HG03097 (cell line): ENCODE results near the gene CDC45.
"Not testable (repeated sequence)": the region's sequence is repeated elsewhere in the genome, so short reads cannot be mapped to it uniquely, and the experiment has no call there.

Experiments
- ATAC-seq: cut with Tn5 transposase; IDR thresholded peaks from one replicate; pipeline ENCODE4 v1.9.1; 2021; ENCODE audit not compliant: unreplicated experiment, low FRiP score

The CDC45 gene

DNA sequence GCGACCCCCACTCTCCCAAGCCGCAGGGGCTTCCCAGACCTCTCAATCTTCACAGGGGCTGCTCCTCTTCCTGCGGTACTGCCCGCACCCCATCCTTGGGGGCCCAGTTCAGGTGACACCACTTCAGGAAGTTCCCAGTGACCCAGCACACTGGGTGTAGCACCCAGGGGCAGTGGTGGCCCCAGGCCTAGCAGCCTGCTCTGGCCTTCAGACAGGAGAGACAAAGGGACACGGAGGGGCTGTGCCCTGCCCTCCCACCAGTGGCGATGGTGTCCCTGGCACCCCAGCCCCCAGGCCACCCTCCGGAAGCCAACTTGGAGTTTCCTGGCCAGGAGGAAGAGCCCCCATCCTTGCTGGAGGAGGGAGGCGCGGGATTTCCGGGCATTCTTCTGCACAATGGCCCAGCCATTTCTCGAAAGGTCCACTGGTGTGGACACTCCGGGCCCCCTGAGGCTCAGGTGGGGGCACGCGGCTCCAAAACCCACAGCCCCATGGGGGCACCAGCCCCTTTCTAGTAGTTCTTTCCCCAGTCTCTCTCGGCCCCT, 45.5 kb downstream of the CDC45 start:
- ATAC-seq: no peak

- no peak for ATAC-seq
Measured at GRCh38 chr22:19525666-19526065, 45.9 kb downstream of the CDC45 start.

DNA sequence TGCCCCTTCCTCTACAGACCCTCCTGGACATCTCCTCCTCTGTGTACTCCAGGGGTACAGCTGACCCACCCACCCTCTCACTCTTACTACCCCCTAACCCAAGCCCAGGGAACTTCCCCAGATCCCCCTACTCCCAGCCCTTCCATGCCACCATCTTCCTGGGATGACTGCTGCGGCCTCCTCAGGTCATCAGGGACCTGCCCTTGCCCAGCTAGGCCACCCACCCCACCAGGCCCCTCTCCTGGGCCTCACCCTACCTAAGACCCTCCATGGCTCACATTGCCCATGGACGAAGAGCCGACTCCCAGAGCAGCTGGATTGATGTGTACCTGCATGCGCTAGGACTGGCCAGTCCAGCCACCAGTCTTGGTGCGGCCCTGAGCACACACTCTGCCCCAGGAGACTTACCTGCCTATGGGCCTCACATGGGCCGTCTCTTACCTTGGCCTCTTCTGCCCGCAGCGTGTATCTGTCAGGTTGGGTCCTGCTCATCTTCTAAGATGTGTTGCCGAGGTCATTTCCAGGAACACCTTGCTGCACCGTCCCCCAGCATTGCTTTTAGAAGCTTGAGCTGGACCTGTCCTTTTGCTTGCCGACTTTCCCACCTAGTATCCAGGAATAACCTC, 46.5 kb downstream of the CDC45 start:
- no peak for ATAC-seq

GRCh38 chr22:19526702-19527111, 47.0 kb downstream of the CDC45 start:
- ATAC-seq: no peak

DNA sequence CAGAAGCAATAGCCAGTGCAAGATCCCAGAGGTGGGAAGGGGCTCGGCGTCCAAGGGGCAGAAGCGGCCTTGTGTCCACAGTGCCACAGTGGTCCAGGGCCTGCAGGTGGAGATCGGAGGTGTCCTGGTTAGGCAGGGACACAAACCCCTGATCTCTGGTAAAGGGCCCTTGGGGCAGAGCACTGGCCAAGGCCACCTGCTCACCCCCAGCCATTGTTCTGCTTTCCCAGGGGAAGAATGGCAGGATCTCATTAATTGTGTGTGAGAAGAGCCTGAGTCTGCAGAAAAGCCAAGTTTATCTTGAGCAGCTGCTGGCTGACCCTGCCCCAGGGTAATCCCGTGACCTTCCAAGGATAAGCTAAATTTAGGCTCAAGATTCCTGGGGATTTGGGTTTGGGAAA, 47.6 kb downstream of the CDC45 start:
- ATAC-seq: no peak

GRCh38 chr22:19527861-19528417, 48.2 kb downstream of the CDC45 start:
- no peak for ATAC-seq

DNA sequence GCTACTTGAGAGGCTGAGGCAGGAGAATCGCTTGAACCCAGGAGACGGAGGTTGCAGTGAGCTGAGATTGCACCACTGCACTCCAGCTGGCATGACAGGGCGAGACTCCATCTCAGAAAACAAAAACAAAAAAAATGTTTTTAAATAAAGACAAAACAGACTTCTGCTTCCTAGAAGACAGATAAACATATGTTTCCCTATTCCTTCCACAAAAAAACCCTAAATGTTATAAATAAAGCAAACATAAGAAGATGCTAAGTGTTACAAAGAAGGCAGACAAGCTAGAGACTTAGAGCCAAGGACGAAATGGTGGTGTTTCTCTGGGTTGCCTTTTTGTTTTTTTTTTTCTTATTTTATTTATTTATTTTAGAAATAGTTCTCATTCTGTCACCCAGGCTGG, 50.1 kb downstream of the CDC45 start:
- no peak for ATAC-seq

GRCh38 chr22:19530751-19531150, 51.0 kb downstream of the CDC45 start:
- ATAC-seq: no peak

DNA sequence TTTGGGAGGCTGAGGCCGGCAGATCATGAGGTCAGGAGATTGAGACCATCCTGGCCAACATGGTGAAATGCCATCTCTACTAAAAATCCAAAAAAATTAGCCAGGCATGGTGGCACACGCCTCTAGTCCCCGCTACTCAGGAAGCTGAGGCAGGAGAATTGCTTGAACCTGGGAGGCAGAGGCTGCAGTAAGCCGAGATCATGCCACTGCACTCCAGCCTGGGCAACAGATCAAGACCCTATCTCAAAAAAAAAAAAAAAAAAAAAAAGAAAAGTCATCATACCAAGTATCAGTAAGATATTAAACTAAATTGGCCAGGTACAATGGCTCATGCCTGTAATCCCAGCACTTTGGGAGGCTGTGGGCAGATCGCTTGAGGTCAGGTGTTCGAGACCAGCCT, 51.6 kb downstream of the CDC45 start:
- ATAC-seq: not testable (repeated sequence)

DNA sequence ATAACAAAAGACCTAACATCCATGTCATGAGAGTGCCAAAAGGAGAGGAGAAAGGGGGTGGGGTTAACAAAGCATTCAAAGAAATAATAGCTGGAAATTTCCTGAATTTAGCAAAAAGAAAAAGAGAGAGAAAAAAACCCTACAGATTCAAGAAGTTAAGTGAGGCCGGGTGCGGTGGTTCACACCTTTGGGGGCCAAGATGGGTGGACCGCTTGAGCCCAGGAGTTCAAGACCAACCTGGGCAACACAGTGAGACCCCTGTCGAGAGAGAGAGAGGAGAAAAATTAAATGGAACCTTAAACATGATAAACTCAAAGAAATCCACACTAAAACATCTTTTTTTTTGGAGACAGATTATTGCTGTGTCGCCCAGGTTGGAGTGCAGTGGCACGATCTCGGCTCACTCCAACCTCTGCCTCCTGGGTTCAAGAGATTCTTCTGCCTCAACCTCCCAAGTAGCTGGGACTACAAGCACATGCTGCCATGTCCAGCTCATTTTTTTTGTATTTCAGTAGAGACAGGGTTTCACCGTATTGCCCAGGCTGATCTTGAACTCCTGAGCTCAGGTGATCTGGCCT, 53.4 kb downstream of the CDC45 start:
- no peak for ATAC-seq

DNA sequence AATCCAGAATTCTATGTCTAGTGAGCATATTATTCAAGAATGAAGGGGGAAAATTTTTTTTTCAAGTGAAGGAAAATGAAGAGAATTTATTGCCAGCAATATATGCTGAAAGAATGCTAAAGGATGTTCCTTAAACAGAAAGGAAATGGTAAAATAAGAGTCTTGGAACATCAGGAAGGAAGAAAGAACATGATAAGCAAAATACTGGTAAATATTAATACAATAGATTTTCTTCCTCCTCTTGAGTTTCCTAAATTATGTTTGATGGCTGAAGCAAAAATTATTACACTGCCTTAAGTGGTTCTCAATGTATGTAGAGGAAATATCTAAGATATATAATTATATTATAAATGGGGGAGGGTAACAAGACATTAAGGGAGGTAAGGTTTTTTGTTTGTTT, 54.1 kb downstream of the CDC45 start:
- ATAC-seq: no peak

DNA sequence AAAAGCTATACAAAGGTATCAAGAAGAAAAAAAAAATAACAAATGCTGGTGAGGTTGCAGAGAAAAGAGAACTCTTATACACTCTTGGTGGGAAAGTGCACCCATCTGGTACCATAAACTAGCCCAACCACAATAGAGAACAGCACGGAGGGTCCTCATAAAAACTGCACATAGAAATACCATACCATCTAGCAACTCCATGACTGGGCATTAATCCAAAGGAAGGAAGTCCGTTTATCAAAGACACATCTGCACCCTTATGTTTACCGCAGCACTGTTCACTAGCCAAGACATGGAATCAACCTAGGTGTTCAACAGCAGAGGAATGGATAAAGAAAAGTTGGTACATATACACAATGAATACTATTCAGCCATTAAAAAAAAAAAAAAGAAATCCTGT, 55.3 kb downstream of the CDC45 start:
- no peak for ATAC-seq

GRCh38 chr22:19536564-19536963, 56.8 kb downstream of the CDC45 start:
- ATAC-seq: no peak

DNA sequence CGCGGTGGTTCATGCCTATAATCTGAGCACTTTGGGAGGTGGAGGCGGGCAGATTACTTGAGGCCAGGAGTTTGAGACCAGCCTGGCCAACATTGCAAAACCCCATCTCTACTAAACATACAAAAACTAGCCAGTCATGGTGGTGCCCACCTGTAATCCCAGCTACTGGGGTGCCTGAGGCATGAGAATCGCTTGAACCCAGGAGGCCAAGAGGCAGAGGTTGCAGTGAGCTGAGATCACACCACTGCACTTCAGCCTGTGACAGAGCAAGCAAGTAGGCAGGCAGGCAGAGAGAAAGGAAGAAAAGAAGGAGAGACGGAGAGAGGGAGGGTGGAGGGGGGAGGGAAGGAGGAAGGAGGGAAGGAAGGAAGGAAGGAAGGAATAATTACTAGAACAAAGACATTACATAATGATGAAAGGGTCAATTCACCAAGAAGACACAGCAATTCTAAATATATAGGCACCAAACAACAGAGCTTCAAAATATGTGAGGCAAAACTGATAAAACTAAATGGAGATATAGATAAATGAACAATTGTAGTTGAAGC, 58.3 kb downstream of the CDC45 start:
- no peak for ATAC-seq

GRCh38 chr22:19540394-19540793, 60.7 kb downstream of the CDC45 start:
- no peak for ATAC-seq

DNA sequence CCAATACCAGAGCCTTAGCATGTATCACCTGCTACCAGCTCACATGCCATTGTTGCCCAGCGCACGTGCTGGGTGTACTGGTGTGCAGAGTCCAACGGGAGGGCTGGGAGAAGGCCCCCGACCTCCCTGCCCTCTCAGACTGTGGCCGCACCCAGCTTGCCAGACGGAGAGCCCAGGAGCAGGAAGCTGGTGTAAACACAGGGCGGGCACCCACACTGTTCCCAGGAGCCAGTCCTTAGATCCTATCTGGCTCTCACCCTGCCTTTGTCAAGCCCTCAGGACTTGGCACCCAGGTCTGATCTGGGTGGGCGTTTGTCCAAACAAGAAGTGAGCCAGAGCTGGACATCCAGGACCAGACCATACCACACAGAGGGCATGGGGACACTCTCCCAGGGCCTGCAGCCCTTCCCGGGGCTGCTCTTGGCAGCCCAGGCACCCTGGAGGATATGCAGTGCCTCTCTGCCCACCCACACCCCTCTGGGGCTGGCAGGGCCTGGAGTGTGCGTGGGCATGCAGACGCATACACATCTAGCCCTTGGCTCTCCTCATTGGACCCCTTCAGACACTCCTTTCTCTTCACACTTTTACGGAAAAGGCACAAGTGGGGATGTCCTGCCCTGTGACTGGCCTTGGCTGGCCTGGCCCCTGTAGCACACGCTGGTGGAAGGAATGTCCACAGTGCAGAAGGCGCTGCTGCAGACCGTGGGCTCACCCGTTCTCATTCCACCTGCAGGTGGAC, 64.4 kb downstream of the CDC45 start:
- no peak for ATAC-seq

GRCh38 chr22:19545935-19546207, 66.2 kb downstream of the CDC45 start:
- no peak for ATAC-seq

GRCh38 chr22:19546680-19547079, 67.0 kb downstream of the CDC45 start:
- no peak for ATAC-seq

GRCh38 chr22:19547620-19548019, 67.9 kb downstream of the CDC45 start:
- ATAC-seq: no peak

DNA sequence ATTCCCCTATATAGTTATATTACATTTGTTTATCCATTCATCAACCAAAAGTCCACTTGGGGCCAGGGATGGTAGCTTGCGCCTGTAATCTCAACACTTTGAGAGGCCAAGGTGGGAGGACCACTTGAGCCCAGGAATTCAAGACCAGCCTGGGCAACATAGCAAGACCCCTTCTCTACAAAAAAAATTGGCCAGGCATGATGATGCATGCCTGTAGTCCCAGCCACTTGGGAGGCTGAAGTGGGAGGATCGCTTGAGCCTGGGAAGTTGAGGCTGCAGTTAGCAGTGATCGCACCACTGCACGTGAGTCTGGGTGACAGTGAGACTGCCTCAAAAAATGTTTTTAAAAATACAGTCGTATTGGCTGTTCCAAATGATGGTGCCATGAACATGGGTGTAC, 68.7 kb downstream of the CDC45 start:
- ATAC-seq: not testable (repeated sequence)

DNA sequence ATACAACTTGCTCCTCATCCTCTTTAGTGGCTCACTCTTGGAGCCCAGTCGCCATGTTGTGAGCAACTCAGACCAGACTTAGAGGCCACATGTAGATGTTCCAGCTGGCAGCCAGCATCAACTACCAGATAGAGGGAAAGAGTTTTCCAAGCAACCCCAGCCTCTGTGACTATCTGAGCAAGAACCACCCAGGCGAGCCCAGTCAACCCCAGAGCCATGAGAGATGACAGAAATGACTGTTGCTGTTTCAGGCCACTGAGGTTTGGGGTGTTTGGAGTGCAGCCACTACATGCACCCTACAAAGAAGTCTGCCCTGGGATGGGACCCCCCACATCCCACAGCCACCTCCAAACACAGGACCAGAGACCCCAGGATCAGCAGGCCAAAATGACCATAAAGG, 69.2 kb downstream of the CDC45 start:
- ATAC-seq: no peak
